Measurements from ENCODE around the gene ANOS1. TPM values are rescaled to one million over a fixed set of nuclear protein-coding genes. Genes with fewer than 3 reads are reported as not detected.

The ANOS1 gene
- total RNA-seq, 1 donor from 2014 or later: 5.0 TPM

GRCh38 chrX:8726031-8726652 lies 5.8 kb downstream of the ANOS1 start:
- Histone ChIP-seq H3K9me3 (replicated peaks) (no peaks in the 10 kb centered on the region), H3K4me1 (no peaks in the 10 kb centered on the region), H3K27me3 (ENCODE audit: low read depth) (no peaks in the 10 kb centered on the region), H3K4me3 (no peak overlapping the region), H3K27ac (replicated peaks) (no peak overlapping the region), H3K36me3 (no peaks in the 10 kb centered on the region)
- no peak for TF ChIP-seq CTCF (IDR thresholded peaks at IDR 0.05; ENCODE audit: borderline replicate concordance)
- no peak for DNase-seq
- intact Hi-C loops (cut with micrococcal nuclease): no loop called here

DNA sequence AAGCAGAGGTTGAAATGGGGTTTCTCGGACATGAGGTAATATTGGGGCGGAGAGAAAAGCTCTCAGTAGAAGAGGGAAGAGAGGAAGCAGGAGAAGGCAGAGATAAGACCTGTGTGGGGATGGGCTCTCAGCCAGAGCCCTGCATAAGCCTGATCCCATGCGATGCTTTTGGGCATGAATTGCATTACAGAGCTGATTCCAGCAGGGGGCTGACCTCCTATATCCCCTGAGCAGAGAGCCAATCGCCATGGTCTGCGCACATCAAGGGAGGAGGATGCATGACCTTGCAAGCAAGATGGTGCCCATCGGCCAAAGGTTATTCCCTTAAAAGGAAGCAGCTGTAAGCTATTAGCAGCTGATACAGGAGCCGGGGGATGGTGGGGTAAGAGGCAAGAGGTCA lies 7.6 kb downstream of the ANOS1 start:
- Histone ChIP-seq H3K27me3 (ENCODE audit: low read depth) (no peaks in the 10 kb centered on the region), H3K27ac (replicated peaks) (no peak overlapping the region), H3K36me3 (no peaks in the 10 kb centered on the region), H3K4me1 (no peaks in the 10 kb centered on the region), H3K4me3 (no peak overlapping the region), H3K9me3 (replicated peaks) (no peaks in the 10 kb centered on the region)
- intact Hi-C loops (cut with micrococcal nuclease): no loop called here
- no peak for TF ChIP-seq CTCF (IDR thresholded peaks at IDR 0.05; ENCODE audit: borderline replicate concordance)
- DNase-seq: no peak

DNA sequence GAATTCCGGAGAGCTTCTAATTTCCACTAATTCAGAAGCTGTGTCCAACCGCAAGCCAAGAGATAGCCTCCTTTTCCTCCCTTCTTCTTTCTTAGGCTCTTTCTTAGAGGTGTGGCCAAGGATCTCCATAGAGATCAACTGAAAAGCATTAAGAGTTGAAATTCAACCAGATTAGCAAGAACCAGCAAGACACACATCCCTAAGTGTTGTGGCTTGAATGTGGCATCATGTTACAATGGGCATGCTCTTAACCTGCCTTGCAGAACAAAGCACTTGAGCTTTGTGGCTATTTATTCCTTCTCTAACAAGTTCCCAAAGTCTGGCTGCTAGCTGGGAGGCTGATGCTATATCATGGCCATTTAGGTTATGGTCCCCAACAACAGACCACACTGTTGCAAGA lies 10.4 kb downstream of the ANOS1 start:
- H3K9me3 ChIP-seq (replicated peaks): no peaks in the 10 kb centered on the region
- intact Hi-C loops (cut with micrococcal nuclease): no loop called here
- H3K27ac ChIP-seq (replicated peaks): no peak overlapping the region
- no peaks in the 10 kb centered on the region for H3K27me3 ChIP-seq (ENCODE audit: low read depth)
- H3K36me3 ChIP-seq: no peaks in the 10 kb centered on the region
- no peak for DNase-seq
- no peak overlapping the region for H3K4me3 ChIP-seq
- no peak for TF ChIP-seq CTCF (IDR thresholded peaks at IDR 0.05; ENCODE audit: borderline replicate concordance)
- no peaks in the 10 kb centered on the region for H3K4me1 ChIP-seq

GRCh38 chrX:8720136-8720535 lies 11.8 kb downstream of the ANOS1 start:
- Histone ChIP-seq H3K27ac (replicated peaks) (no peak overlapping the region), H3K36me3 (no peaks in the 10 kb centered on the region), H3K4me1 (no peaks in the 10 kb centered on the region), H3K27me3 (ENCODE audit: low read depth) (no peaks in the 10 kb centered on the region), H3K9me3 (replicated peaks) (no peaks in the 10 kb centered on the region), H3K4me3 (no peak overlapping the region)
- DNase-seq: no peak
- TF ChIP-seq CTCF (IDR thresholded peaks at IDR 0.05; ENCODE audit: borderline replicate concordance): no peak
- intact Hi-C loops (cut with micrococcal nuclease): no loop called here

GRCh38 chrX:8717354-8717753 lies 14.6 kb downstream of the ANOS1 start:
- Histone ChIP-seq H3K27ac (replicated peaks) (peak overlapping the region; percentile 19), H3K4me3 (no peak overlapping the region), H3K36me3 (no peaks in the 10 kb centered on the region), H3K9me3 (replicated peaks) (no peaks in the 10 kb centered on the region), H3K4me1 (no peaks in the 10 kb centered on the region), H3K27me3 (ENCODE audit: low read depth) (no peaks in the 10 kb centered on the region)
- no peak for DNase-seq
- intact Hi-C loops (cut with micrococcal nuclease): no loop called here
- no peak for TF ChIP-seq CTCF (IDR thresholded peaks at IDR 0.05; ENCODE audit: borderline replicate concordance)

Measured in left ventricle myocardium inferior (tissue), 1 donor.